PC-3 (cell line): Measurements from ENCODE around the gene CLDN16. TPM values are rescaled to one million over a fixed set of nuclear protein-coding genes. Genes with fewer than 3 reads are reported as not detected.

Source experiments
- ATAC-seq: fragments of 200-7000 bp; cut with Tn5 transposase; 2 replicates; pipeline ENCODE4 v1.9.1; 2020; ENCODE audit warnings: mild to moderate bottlenecking, moderate library complexity
- BruUV-seq: library from RNA; stranded (reverse); fragments of 400-500 nt; replicated peaks from 2 replicates; lab custom pipeline; 2021; lab: Mats Ljungman, UMichigan
- CTCF ChIA-PET: fragments of 300-600 bp; sonication (Branson Sonifier 250); formaldehyde crosslinking; loops from one replicate; lab custom pipeline; 2022; ENCODE audit warnings: antibody characterized with exemption; lab: Charles Lee
- POLR2A ChIA-PET: fragments of 300-600 bp; sonication (Branson Sonifier 250); formaldehyde crosslinking; loops from one replicate; lab custom pipeline; 2022; ENCODE audit warnings: antibody characterized with exemption; ENCODE audit not compliant: unreplicated experiment; lab: Charles Lee
- DNase-seq: peaks from one replicate; pipeline ENCODE4 v3.0.0-alpha.2; 2015
- H2AFZ ChIP-seq: fragments of 300-600 bp; sonication (generic); 2 replicates; pipeline ENCODE4 v1.6.0; 2016; ENCODE audit warnings: antibody characterized with exemption, low read length
- H3F3A ChIP-seq: fragments of 300-600 bp; sonication (generic); one replicate; pipeline ENCODE4 v1.6.0; 2017; ENCODE audit warnings: antibody characterized with exemption, low read length, control low read depth, mild to moderate bottlenecking; ENCODE audit not compliant: unreplicated experiment
- H3K27ac ChIP-seq: fragments of 300-600 bp; sonication (generic); 2 replicates; pipeline ENCODE4 v1.5.1; 2016; ENCODE audit warnings: mild to moderate bottlenecking, low read length
- H3K27me3 ChIP-seq: fragments of 300-600 bp; sonication (generic); 2 replicates; pipeline ENCODE4 v1.6.1; 2016; ENCODE audit warnings: low read length, mixed read lengths
- H3K36me3 ChIP-seq: fragments of 300-600 bp; sonication (generic); 2 replicates; pipeline ENCODE4 v1.6.1; 2016; ENCODE audit warnings: low read depth, mixed run types, low read length, mixed read lengths
- H3K4me1 ChIP-seq: fragments of 300-600 bp; sonication (generic); 2 replicates; pipeline ENCODE4 v1.5.1; 2016; ENCODE audit warnings: low read length; ENCODE audit not compliant: insufficient read depth
- H3K4me2 ChIP-seq: fragments of 300-600 bp; sonication (generic); 2 replicates; pipeline ENCODE4 v1.6.0; 2016; ENCODE audit warnings: low read length
- H3K4me3 ChIP-seq: fragments of 300-600 bp; sonication (generic); 2 replicates; pipeline ENCODE4 v1.5.1; 2016; ENCODE audit warnings: mild to moderate bottlenecking, low read length, mixed read lengths
- H3K79me2 ChIP-seq: fragments of 300-600 bp; sonication (generic); 2 replicates; pipeline ENCODE4 v1.6.1; 2017; ENCODE audit warnings: low read length, mixed read lengths
- H3K9ac ChIP-seq: fragments of 300-600 bp; sonication (generic); 2 replicates; pipeline ENCODE4 v1.6.0; 2016; ENCODE audit warnings: mild to moderate bottlenecking, low read length
- H3K9me2 ChIP-seq: fragments of 300-600 bp; sonication (generic); replicated peaks from 2 replicates; pipeline ENCODE4 v1.6.1; 2016; ENCODE audit warnings: mixed run types, low read length, mixed read lengths
- H3K9me3 ChIP-seq: fragments of 300-600 bp; sonication (generic); 2 replicates; pipeline ENCODE4 v1.6.1; 2016; ENCODE audit warnings: low read length, mixed read lengths
- H4K20me1 ChIP-seq: fragments of 300-600 bp; sonication (generic); 2 replicates; pipeline ENCODE4 v1.6.1; 2016; ENCODE audit warnings: low read length, mixed read lengths
- CTCF ChIP-seq: fragments of 300-600 bp; sonication (generic); conservative IDR thresholded peaks from 2 replicates; pipeline ENCODE4 v1.5.1; 2017; ENCODE audit warnings: antibody characterized with exemption, low read depth, mild to moderate bottlenecking, low read length
- EZH2 ChIP-seq: fragments of 300-600 bp; sonication (generic); IDR thresholded peaks from one replicate; pipeline ENCODE4 v1.6.1; 2017; ENCODE audit warnings: antibody characterized with exemption, mild to moderate bottlenecking, low read length; ENCODE audit not compliant: unreplicated experiment
- EZH2phosphoT487 ChIP-seq: fragments of 300-600 bp; sonication (generic); IDR thresholded peaks from 2 replicates; pipeline ENCODE4 v1.6.1; 2018; ENCODE audit warnings: mild to moderate bottlenecking, antibody characterized with exemption, low read length, borderline replicate concordance
- intact Hi-C: fragments of 100-400 bp; cut with micrococcal nuclease; formaldehyde crosslinking; loops from 2 replicates; pipeline ENCODE4 v1.9.0; 2023
- total RNA-seq: library from RNA; depleted of rRNA; stranded (reverse); fragments of >200 nt; gene quantifications from 2 replicates; pipeline ENCODE4 v1.2.3, GENCODE V29; 2014

CLDN16 gene
- total RNA-seq, 1 experiment from 2014 or later = not detected

GRCh38 chr3:190436331-190436730 is 48.4 kb downstream of the CLDN16 start:
- no TSS peak for BruUV-seq
- H4K20me1 ChIP-seq = no peaks in the 10 kb centered on the region
- H3K9ac ChIP-seq = no peak overlapping the region
- no peaks in the 10 kb centered on the region for H3K27me3 ChIP-seq
- H2AFZ ChIP-seq = no peak overlapping the region
- H3K4me3 ChIP-seq = no peak overlapping the region
- peaks cover 8% of the 10 kb centered on the region; the same call in 1 of the 2 replicates for H3K4me1 ChIP-seq
- ChIA-PET POLR2A (interaction anchor here (0.6 kb wide), 1 partner anchor 79 kb away, joined by 4 read pairs; no protein-coding TSS in a partner anchor), CTCF (no interaction called here)
- no peaks in the 10 kb centered on the region for H3K9me3 ChIP-seq
- TF ChIP-seq CTCF (no peak), EZH2phosphoT487 (no peak), EZH2 (no peak)
- no peak for ATAC-seq
- no peaks in the 10 kb centered on the region for H3F3A ChIP-seq
- H3K36me3 ChIP-seq = no peaks in the 10 kb centered on the region
- no peak for DNase-seq
- intact Hi-C loops = no loop called here
- H3K79me2 ChIP-seq = no peaks in the 10 kb centered on the region
- H3K9me2 ChIP-seq = no peaks in the 10 kb centered on the region
- H3K27ac ChIP-seq = no peak overlapping the region
- H3K4me2 ChIP-seq = no peak overlapping the region

GRCh38 chr3:190442240-190442639 is 54.3 kb downstream of the CLDN16 start:
- H3K79me2 ChIP-seq = no peaks in the 10 kb centered on the region
- TF ChIP-seq CTCF (no peak), EZH2 (no peak), EZH2phosphoT487 (no peak)
- no peak overlapping the region for H3K4me3 ChIP-seq
- POLR2A ChIA-PET = no interaction called here
- H3K4me1 ChIP-seq = peaks cover 14% of the 10 kb centered on the region; the same call in 1 of the 2 replicates
- ATAC-seq (no peak), DNase-seq (no peak)
- CTCF ChIA-PET = interaction anchor here (0.6 kb wide), 1 partner anchor 61 kb away, joined by 4 read pairs; no protein-coding TSS in a partner anchor
- intact Hi-C loops = loop anchor here (5.0 kb wide), 2 partner anchors 215 to 475 kb away; no protein-coding TSS in a partner anchor
- no peaks in the 10 kb centered on the region for H4K20me1 ChIP-seq
- no peaks in the 10 kb centered on the region for H3K27me3 ChIP-seq
- no peaks in the 10 kb centered on the region for H3F3A ChIP-seq
- H3K4me2 ChIP-seq = no peak overlapping the region
- H2AFZ ChIP-seq = no peak overlapping the region
- no peaks in the 10 kb centered on the region for H3K36me3 ChIP-seq
- no peak overlapping the region for H3K27ac ChIP-seq
- no peaks in the 10 kb centered on the region for H3K9me3 ChIP-seq
- H3K9ac ChIP-seq = no peak overlapping the region
- no peaks in the 10 kb centered on the region for H3K9me2 ChIP-seq
- BruUV-seq = no TSS peak

GRCh38 chr3:190443257-190443656 is 55.3 kb downstream of the CLDN16 start:
- no peaks in the 10 kb centered on the region for H3K36me3 ChIP-seq
- ChIA-PET POLR2A (interaction anchor here (0.5 to 0.6 kb wide), 6 partner anchors 9 to 389 kb away, joined by 3 to 13 read pairs (median 4); no protein-coding TSS in a partner anchor), CTCF (interaction anchor here (0.6 to 1.7 kb wide), 14 partner anchors 16 to 713 kb away, joined by 3 to 13 read pairs (median 4); partner anchors contain the start of gene P3H2)
- H3K4me3 ChIP-seq = no peak overlapping the region
- no peaks in the 10 kb centered on the region for H3K9me3 ChIP-seq
- H3K9me2 ChIP-seq = no peaks in the 10 kb centered on the region
- no peaks in the 10 kb centered on the region for H3F3A ChIP-seq
- DNase-seq (peak; percentile 51), ATAC-seq (peak; percentile 46)
- peak overlapping the region; percentile 53; the same call in 1 of the 2 replicates for H2AFZ ChIP-seq
- H3K9ac ChIP-seq = no peak overlapping the region
- H3K4me2 ChIP-seq = no peak overlapping the region
- H3K4me1 ChIP-seq = peaks cover 14% of the 10 kb centered on the region; the same call in 1 of the 2 replicates
- no peak overlapping the region for H3K27ac ChIP-seq
- no TSS peak for BruUV-seq
- TF ChIP-seq CTCF = peak; percentile 78
- no peak for TF ChIP-seq EZH2phosphoT487
- H3K27me3 ChIP-seq = no peaks in the 10 kb centered on the region
- intact Hi-C loops = loop anchor here (1.0 to 5.0 kb wide), 3 partner anchors 57 to 476 kb away; no protein-coding TSS in a partner anchor
- no peaks in the 10 kb centered on the region for H3K79me2 ChIP-seq
- no peaks in the 10 kb centered on the region for H4K20me1 ChIP-seq
